H4 (cell line): Measurements from ENCODE around the gene GRID1. TPM values are rescaled to one million over a fixed set of nuclear protein-coding genes. Genes with fewer than 3 reads are reported as not detected.

Source experiments
- DNase-seq: peaks from one replicate; pipeline ENCODE4 v3.0.0-alpha.2; 2015; ENCODE audit warnings: low spot score
- total RNA-seq: library from RNA; depleted of rRNA; stranded (reverse); fragments of >200 nt; shearing (Covaris generic); gene quantifications from 2 replicates; pipeline ENCODE4 v1.2.3, GENCODE V29; 2014

Gene GRID1
- total RNA-seq, 1 experiment from 2014 or later: 2.4 TPM

DNA sequence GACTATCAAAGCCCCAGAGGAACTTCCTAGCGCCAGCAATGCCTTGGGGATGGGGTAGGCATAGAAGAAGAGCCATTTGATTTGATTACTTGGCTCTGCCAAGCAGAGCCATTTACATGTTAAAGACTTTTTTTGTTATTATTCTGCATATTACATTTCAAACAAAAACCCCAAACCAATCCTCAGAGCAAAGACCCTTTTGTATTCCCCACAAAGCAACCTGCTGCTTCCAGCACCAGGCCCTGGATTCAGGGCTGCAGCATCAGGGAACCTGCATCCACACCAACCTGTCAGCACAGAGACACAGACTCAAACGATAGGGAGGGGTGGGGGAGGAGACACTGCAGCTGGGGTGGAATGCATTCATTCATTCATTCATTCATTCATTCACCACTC, 73.2 kb downstream of the GRID1 start:
- no peak for DNase-seq

DNA sequence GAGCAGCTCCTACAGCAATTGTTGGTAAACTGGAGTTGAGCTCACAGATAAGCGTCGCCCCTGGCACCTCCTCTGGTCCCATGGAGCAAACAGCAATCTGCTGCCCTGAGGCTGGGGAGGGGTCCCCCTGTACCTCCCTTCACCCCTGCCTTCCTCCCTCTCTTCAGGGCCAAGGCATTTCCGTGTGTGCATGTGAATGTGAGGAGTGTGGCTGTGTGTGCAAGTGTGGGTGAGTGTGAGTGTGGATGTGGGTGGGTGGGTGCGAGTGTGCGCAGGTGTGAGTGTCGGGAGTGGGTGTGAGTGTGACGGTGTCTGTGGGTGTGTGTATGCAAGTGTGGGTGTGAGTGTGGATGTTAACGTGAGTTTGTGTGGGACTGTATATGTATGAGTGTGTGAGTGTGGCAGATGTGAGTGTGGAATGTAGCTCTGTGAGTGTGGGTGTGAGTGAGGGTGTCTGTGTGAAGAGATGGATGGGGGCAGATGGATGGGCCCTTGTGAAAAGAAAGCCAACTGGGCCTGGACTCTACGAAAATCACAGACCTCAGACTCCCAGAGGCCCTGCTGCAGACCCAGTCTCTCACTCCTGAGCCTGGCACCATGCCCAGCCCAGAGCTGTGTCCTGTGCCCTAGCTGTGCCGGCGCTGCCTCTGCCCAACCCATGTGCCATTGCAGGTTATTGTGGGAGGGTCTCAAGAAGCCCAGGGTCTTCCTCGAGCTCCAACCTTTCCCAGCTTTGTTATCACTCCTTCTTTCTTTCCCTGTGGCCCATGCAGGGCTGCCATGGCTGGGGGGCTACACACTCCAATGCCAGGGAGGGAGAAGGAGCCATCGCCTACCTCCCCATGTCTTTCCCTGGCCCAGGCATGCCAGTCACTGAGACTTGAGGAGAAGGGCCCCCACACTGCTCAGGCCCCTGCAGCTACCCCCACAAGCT, 73.9 kb downstream of the GRID1 start:
- DNase-seq: no peak

DNA sequence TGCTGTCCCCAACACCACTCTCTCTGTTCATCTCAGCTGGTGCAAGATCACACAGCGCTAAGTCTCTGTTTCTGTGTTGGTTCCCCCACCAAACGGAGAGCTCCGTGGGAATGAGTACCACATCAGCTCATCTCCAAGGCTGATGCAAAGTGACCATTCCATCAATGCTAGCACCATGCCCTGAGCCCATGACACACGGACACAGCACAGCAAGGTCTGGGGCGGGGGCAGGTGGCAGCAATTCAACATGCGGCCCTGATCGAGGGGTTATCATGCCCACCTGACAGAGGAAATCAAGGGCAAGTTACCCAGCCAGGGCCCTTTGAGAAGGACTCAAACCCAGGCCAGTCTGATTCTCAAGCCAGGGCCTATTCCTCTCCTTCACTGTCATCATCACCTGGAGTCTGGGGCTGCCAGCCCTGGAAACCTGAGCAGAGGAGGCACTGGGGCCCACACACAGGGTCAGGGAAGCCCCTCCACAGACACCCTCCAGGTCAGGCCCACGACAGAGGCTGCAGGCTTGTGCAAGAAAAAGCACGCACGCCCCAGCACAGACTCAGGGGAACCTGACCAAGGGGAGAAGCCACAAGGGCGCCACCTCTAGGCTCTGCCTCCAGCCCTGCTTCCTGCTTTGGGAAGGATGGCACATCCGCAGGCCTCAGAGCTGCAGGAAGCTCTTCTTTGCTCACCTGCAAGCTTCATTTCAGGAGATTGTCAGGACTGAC, 74.8 kb downstream of the GRID1 start:
- no peak for DNase-seq

DNA sequence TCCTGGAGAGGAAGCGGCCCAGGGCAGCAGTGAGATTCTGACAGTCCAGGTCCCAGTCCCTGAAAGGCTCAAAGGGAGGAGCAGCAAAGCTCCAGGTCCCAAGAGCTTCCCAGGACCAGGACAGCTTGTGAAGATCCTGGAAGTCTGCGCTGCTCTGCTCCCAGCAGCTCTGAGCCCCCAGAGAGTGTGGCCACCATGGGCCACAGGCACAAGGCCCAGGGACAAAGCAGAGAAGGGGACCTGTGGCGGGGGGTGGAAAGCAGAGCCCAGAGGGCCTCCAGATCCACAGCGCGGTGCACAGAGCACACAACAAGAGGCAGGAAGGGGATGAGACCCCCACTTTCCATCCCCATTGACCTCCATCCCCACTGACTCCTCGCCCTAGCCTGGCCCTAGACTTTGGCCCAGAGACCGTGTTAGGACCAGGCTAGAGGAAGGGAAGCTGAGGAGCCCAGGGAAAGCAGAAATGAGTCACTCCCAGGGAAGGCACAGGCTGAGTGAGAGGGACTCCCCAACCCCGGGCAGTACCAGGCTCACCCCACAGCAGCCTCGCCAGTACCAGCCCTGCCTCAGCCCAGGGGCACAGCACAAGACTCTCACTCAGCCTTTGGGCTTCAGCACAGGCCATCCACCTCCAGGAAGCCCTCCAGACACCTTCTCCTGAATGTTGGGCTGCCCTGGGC, 75.5 kb downstream of the GRID1 start:
- DNase-seq: no peak

DNA sequence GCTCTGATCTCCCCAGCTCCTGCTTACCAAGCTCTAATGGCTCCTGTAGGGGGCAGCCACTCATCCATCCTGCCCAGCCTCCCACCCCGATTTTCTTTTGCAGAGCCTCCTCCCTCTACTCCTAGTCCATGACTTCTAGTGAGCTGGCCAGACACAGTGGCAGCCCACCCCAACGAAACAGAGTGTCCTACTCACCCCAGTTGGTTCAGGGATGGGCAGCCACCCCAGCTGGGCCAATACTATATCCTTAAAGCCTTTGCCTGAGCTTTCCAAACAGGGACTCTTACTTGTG, 77.1 kb downstream of the GRID1 start:
- DNase-seq: no peak

DNA sequence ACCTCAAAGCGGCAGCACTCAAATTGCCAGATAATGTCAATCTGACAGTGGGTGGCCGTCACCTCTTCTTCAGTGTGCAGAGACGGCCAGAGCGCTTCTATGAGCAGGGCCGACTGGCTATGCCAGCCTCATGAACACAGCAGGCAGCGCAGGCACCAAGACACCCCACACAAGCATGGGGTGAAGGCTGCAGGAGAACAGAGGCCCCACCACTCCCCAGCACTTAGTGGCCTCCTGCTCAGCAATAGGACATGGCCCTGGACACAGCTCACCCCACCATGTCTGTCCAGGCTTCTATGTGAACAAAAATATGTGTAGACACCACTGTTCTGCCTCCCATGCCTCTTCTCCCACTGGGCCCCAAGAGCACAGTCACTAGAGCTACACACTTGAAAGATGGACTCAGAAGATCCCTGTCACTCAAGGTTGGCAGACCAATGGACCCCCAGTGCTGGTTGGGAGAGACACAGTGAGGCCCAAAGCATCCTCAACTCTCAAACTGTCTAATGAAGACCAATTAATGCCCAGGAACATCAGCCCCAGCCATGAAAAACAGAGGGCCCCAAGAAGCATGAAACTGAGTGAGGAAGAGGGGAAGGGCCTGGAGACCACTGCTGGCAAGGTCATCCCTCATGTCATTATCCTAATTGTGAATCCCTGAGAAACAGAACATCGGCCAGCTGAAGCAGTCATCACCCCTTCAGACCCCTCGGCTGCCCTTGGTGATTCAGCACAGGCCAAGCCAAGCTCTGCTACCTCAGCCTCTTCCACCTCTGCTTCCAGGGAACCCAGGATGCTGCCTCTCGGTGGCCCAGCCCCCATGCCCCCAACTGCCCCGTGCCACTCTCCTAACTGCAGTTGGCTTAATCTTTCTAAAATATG, 77.7 kb downstream of the GRID1 start:
- no peak for DNase-seq

DNA sequence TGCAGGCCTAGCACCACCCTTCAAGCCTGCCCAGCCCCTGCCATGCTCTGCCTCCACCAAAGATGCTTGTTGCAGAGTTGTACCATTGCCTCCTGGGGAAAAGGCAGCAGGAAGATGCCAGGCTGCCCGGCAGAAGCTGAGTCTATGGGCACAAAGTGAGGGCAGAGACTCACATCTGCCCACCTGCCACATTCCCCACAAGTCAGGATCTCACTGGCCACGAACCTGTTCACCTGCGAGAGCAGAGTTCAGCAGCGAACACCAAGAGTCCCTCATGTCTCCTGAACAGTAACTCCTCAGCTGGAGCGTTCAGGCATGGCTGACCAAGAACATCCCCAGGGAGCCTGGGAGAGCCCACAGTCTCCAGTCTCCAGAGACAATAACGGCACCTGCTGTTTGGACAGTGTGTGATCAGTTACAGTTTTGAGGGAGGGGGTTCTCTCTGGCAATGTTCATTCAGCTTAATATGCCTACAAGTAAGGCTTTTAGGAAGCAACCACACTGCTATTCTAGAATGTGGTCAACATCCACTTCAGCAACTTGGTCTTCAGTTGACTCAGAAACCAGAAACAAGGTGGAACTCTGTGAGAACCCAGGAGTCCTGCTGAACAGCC, 78.5 kb downstream of the GRID1 start:
- DNase-seq: no peak

DNA sequence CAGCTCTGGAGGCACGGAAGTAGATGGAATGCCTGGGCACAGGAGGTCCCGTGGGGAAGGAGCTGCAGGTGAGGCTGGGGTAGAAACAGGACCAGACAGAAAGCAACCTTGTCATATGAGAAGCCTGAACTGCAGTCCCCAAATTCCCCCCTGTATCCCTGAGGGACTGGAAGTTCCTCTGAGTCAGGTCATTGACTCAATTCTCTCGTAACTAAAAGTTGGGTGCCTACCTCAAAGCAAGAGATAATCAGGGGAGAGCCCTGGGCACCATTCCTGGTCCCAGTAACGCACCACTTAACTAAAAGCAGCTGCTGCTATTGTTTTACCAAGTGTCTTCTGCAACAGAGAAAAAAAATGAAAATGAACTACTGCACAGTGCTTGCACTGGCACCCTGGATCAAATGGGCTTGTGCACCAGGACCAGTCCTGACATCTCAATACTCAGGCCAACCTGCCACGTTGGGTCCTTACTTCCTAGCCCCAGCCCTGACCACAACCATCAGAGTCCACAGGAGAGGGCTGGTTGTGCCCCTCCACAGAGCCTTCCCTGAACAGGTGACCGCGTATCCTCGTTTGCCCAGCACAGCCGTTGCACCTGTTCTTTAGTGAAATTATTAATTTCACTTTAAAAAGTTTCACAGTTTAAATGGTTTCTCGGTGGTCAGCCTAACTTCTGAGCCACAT, 79.3 kb downstream of the GRID1 start:
- no peak for DNase-seq

DNA sequence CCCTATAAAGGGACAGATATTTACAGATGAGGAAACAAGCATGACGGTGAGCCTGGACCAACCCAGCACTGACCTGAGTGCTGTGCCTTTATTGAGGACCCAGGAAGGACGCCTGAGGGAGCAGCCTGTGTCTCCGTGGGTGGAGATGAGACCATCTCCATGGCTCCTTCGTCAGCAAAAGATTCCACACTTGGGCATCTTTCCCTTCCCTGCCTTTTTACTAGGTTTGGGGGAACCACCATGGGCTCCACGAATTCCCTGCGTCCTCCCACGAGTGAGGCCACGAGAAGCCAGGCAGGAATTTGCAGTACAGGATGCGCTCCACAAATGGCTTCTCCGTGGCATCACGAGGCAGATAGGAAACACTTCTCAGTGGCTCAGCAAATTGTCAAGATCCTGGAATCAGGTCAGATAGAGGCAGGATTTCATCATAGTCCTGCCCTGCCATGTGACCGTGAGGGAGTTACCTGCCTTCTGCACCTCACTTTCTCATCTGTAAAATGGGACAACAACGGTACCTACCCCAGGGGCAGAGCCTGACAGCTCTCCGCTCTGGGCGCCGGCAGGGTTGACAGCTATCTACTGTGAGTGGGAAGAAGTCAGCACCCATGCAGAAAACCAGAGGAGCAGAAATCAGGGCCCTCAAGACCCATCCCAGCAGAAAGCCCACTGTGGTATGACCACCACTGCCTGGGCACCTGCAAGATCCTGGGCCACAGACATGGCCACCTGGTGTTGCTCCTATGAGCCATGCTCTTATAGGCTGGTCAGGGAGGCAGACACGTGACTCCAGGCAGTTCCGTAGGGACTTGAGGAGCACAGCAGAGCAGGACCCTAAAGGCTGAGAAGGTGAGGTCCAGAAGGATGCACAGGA, 80.1 kb downstream of the GRID1 start:
- DNase-seq: no peak

DNA sequence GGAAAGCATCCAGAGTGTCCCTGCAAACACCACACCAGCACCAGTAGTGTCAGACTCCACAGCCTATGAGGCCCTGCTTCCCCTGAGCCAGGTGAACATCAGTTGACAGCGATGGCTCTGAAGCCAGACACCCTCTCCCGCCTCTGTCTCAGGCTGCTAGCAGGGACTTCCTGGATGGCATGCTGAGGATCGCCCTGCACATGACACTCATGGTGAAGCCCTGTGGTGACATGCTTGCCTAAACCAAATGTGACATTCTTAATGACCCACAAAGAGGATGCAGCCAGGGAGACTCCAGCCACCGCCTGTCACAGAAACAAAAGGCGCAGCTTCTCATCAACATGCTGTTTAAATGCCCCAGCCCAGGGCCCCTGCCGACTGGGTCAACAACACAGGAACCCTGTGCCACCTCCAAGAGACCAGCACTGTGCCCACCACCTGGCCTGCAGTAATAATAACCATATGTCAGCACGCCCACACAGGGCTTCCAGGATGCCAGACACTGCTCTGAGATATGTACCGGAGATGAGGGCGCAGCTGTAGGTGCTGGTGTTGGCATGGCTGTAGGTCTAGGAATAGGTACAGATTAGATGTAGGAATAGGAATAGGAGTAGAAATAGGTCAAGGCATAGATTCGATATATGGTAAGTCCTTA, 81.3 kb downstream of the GRID1 start:
- no peak for DNase-seq

DNA sequence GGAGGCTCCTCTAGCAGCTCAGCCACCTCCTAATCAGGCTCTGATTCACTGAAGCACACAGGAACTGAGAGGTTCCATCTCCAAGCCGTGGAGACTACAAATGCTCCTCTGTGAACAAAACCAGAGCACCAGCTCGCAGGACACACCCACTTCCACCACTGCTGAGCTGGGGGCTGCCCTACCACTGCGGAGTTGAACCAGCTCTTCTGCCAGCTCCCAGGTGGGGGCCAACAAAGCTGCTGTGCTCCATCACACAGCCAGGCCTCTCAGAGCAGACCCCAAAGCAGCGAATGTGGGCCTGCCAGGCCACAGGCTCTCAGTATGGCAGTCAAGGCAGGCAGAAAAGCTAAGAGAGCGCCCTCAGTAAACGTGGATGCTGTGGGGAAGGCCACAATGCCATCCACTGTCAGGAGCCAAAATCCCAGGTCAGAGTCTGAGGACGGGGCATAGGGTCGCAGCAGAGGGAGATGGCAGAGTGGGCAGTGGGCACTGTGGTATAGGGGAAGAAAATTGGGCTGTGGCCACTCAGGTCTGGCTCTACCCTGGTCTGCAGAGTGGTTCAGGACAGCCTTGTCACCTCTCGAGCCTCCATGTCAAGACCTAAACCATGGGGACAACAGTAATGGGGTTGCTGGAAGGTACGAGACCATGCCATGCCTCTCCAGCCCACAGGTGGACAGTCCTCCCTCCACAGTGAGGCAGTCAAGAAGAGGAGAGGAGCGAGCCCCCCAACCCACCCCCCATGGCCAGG, 82.1 kb downstream of the GRID1 start:
- no peak for DNase-seq

DNA sequence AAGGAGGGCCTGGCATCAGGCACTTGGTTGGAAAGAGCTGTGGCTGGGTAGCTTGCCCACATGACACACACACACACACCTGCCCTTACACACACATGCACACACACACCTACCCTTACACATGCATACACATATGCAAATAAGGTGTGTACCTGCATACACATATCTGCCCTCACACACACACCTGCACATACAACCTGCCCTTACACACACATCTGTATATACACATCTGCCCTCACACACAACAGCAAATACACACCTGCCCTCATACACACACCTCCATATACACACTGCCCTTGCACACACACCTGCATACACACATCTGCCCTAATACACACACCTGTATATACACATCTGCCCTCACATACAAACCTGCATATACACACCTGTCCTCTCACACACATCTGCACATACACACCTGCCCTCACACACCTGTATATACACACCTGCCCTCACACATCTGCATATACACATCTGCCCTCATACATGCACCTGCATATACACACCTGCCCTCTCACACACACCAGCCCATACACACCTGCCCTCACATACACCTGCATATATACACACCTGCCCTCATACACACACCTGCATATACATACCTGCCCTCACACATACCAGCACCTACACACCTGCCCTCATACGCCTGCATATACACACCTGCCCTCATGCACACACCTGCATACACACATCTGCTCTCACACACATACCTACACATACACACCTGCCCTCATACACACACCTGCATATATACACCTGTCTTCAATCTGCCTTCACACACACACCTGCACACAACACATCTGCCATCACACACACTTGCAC, 82.9 kb downstream of the GRID1 start:
- no peak for DNase-seq

DNA sequence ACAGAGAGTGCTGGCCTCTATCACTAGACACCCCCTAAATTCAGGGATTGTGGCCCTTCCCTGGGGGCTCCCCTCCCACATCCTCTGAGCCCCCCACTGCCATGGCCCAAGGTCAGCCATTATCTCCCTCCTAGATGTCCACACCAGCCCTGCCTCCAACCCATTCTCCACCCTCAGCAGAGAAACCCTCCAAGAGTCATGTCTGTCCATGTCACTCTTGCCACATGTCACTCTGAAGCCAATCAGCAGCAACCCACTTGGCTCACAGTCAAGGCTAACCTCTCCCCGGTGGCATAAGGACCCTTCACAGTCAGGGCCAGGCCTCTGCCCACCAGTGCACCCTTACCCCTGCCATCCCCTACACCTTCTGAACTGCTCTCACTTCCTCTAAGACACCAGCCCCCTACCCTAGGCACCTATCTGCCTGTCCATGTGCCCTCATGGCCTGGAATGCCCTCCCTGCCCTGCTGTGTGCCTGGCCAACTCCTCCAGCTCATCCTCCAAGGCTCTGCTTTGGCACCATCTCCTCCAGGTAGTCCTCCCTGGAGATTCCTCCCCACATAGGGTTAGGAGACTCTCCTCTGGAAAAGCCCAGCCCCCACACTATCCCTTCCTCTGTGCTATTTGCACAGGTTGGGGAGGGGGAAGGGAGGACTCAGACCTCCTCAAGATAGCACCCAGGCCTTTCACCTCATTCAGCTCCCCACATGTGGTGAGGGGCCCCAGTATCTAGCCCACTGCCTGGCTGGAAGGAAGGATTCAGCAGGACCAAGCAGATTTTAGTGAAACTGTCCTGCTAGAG, 83.7 kb downstream of the GRID1 start:
- no peak for DNase-seq

DNA sequence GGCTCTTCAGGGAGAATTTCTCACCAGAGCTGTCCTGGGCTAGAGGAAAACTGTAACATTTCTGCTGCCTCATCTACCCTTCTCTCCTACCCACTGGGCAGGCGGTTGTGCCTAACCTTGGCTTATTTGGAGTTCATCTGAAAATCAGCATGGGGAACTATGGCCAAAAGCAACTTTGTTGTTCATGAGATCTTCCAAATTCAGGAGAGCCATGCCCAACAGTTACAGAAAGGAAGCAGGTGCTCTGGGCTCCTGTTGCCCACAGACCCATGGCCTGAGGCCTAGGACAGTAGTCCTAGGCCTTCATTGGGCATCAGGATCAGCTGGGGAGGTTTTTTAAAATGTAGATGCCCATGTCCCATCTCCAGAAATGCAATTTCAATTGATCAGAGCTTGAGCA, 85.2 kb downstream of the GRID1 start:
- DNase-seq: no peak

DNA sequence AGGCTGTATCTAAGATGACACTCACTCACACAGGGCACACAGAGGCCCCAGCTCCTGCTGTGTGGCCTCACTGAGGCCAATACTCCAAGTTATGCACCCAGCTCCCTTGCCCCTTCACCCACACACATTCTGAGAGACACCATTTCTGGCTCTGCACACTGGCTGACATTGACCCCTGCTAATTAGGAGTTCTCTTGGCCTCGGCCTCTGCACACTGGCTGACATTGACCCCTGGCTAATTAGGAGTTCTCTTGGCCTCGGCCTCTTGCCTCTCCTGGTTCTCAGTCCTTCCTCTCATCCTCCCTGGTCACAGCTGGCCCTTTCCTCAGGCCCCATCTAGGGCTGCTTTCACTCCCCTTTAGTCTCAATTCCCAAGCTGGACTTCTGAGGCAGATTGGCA, 97.3 kb downstream of the GRID1 start:
- DNase-seq: no peak

DNA sequence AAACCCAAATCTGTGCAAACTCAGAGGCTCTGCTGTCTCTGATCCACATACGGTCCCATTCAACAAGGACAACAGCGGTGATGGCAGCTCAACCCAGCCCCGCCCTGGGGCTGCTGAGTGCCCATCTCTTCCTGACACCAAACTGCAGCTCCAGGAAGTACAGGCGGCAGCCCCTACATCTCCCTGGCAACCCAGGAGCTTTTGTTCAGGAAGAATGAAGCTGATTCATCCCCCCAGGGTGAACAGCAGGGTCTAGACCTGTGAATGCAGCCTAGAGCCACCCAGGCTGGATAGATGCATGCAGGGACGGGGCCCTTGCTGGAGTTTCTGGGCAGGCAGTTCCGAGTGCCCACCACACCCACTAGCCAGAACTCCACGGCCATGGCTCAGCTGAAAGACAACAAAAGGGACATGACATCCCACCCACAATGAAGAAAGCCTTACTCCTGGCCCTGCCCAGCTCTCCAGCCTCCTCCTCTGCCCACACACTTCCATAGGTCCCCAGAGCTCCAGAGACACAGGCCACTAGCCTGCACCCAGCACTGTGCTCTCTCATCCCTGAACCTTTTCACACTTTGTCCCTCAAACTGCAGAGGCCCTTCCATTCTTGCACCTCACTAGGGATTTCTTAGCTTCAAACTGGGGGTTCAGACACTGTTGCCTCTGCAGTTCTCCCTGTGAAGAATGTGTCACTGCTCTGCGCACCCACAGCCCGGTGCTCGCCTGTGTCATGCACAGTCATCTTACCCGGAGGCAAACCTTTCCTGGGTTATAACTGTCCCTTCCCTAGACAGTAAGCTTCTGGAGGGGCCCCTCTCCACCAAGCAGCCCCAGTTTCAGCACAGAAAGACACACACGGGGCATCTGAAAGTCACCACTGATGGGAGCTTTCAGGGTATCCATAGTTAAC, 99.1 kb downstream of the GRID1 start:
- DNase-seq: no peak
